Tongue (tissue), 2 donors: Measurements from ENCODE around the gene GTF2IRD1. TPM values are rescaled to one million over a fixed set of nuclear protein-coding genes. Genes with fewer than 3 reads are reported as not detected.
A peak's percentile ranks its signal among the peaks of the same experiment; 100 is the strongest.
"Not testable (repeated sequence)": the region's sequence is repeated elsewhere in the genome, so short reads cannot be mapped to it uniquely, and the experiment has no call there.

Experiments
- DNase-seq: peaks from one replicate; pipeline ENCODE4 v3.0.0-alpha.2; 2015
- total RNA-seq: library from RNA; depleted of rRNA; stranded (reverse); fragments of >200 nt; gene quantifications from one replicate; pipeline ENCODE4 v1.2.3, GENCODE V29; 2014

The GTF2IRD1 gene
- total RNA-seq, 1 donor from 2014 or later, result 32.6 TPM

DNA sequence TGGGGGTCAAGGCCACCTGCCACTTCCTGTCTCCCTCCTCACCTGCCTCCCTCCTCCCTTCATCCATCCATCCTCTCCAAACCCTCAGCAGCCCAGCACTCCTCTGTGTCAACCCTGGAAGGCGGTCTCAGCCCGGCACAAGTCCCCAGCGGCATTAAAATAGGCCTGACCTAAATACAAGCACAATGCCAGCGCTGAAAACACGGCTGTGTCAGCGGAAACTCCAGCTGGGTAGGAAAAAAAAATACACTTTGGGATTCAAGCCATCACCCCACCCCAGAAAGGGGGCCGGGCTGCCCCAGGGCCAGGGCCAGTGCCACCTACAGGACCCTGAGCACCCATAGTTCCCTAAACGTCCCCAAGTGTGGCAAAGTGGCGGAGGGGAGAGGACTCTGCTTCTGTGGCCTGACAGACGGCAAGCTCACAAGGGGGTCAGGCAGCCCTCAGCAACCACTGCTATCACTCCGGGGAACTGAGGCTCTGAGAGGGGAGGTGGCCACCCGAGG is 22.7 kb upstream of the GTF2IRD1 start:
- DNase-seq, result peak; percentile 43

DNA sequence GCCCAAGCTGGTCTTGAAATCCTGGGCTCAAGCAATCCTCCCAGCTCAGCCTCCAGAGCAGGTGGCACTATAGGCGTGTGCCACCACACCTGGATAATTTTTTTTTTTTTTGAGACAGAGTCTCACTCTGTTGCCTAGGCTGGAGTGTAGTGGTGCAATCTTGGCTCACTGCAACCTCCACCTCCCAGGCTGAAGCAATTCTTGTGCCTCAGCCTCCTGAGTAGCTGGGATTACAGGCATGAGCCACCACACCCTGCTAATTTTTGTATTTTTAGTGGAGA is 16.5 kb upstream of the GTF2IRD1 start:
- DNase-seq, result not testable (repeated sequence)

GRCh38 chr7:74438327-74438726 is 15.4 kb upstream of the GTF2IRD1 start:
- DNase-seq, result no peak

DNA sequence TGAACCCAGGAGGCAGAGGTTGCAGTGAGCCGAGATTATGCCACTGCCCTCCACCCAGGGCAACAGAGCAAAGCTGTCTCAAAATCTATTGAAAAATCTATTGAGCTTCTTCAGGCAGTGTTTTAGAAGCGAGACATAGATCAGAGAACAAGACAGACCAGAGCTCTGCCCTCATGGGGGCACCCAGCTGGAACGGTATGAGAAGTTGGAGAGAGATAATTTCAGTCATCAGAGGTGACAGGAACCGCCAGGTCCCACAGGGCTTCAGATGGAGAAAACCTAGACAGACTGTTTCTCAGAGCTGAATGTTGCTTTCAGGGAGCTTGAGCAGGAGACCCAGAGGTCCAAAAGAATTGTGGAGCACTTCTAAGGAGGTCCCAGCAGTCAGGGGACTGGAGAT is 14.2 kb upstream of the GTF2IRD1 start:
- DNase-seq, result no peak

DNA sequence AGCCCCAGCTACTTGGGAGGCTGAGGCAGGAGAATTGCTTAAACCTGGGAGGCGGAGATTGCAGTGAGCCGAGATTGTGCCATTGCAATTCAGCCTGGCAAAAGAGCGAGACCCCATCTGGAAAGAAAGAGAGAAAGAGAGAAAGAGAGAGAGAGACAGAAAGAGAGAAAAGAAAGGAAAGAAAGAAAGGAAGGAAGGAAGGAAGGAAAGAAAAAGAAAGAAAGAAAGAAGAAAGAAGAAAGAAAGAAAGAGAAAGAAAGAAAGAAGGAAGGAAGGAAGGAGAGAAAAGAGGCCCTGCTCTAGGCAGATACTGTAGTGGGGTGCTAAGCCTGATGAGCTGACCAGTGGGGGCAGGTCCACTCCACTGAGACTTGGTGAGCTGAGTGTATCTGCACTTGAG is 13.6 kb upstream of the GTF2IRD1 start:
- DNase-seq, result not testable (repeated sequence)

DNA sequence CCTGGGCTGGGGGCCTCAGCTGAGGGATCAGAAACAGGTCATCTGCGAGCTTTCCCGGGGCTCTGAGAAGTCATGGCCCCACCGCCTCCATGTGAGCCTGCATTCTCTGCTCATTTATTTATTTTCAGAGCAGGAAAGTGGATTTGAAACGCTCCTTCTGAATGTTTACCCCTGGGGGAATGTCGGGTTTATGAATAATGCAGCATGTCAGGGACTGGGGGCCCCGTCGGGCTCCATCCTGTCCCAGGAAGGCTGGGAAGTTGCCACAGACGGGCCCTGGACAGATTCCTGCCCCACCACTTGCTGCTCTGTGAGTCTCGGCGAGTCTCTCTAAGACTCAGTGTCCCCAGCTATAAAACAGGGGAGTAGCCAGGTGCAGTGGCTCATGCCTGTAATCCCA is 11.9 kb upstream of the GTF2IRD1 start:
- DNase-seq, result no peak

- DNase-seq, result peak; percentile 65
These were observed 10.0 kb upstream of the GTF2IRD1 start for GRCh38 chr7:74443543-74444247.

DNA sequence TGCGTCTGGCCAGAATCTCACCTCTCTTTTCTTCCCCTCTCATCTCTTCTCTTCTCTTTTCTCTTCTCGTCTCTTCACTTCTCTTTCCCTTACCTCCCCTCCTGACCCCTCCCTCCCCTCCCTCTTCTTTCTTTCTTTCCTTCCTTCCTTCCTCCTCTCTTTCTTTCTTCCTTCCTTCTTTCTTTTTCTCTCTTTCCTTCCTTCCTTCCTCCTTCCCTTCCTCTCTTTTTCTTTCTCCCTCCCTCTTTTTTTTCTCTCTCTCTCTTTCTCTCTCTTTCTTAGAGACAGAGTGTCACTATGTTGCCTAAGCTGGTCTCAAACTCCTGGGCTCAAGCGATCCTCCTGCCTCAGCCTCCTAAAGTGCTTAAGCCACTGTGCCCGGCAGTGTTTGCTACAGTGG is 4.6 kb upstream of the GTF2IRD1 start:
- DNase-seq, result no peak

GRCh38 chr7:74449809-74450397 is 3.8 kb upstream of the GTF2IRD1 start:
- peak; percentile 70 for DNase-seq

- no peak for DNase-seq
These were observed 871 bp upstream of the GTF2IRD1 start for GRCh38 chr7:74452748-74453321.

DNA sequence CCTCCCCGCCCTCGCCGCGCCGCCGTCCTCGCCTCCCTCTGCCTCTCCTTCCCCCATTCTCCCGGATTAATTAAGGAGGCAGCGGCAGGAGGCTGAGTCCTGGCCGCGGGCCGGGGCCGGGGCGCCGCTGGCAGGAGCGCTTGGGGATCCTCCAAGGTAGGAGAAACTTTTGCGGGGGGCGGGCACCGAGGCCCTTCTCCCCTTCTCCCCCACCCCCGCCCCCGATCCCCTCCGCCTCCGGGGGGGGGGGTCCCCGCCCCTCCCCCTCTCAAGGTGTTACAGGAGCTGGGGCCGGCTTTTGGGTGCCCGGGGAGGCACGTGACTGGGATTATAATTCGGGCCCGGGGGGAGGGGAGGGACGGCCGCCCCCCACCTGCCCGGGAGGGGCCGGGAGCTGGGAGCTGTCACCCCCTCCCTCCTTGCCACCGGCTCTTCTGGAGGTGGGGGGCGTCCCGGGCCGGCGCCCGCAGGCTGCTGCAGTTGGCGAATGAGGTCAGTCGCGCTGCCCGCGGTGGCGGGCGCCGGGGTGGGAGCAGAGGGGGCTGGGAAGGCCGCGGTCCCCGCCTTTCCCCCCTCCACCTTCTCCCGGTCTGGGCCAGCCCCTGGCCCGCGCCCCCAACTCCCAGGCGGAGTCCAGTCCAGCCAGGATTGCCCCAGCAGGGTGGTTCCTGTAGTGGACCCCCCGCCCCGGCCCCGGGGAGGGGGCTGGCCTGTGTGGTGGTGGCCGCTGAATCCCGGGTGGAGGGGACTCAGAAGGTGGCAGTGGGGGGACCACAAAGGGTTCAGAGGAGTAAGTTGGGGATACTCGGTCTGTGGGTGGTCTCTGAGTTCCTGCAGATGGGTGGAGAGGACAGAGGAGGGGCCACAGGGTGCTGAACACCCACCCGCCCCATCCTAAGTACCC is 567 bp downstream of the GTF2IRD1 start:
- DNase-seq, result peak; percentile 65

DNA sequence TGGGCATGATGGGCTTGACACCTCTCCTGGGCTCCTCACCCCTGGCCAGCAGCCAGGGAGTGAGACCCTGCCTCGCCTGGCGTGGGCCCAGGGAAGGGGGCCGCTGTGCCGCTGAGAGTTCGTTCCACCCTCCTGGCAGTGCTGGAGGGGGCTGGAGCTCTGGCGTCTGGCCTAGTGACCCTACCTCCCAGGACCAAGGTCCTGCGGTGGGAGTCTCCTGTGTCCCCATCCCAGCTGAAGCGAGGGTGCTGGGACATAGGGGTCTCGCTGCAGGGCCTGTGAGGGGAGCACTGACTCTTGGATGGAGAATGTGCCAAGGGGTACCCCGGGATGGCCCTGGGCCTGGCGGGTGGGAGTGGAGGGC is 1.2 kb downstream of the GTF2IRD1 start:
- DNase-seq, result peak; percentile 54

GRCh38 chr7:74455291-74455804 is 1.6 kb downstream of the GTF2IRD1 start:
- DNase-seq, result no peak

GRCh38 chr7:74455928-74456327 is 2.2 kb downstream of the GTF2IRD1 start:
- DNase-seq, result no peak

- no peak for DNase-seq
These were observed 3.3 kb downstream of the GTF2IRD1 start for GRCh38 chr7:74457007-74457406.

DNA sequence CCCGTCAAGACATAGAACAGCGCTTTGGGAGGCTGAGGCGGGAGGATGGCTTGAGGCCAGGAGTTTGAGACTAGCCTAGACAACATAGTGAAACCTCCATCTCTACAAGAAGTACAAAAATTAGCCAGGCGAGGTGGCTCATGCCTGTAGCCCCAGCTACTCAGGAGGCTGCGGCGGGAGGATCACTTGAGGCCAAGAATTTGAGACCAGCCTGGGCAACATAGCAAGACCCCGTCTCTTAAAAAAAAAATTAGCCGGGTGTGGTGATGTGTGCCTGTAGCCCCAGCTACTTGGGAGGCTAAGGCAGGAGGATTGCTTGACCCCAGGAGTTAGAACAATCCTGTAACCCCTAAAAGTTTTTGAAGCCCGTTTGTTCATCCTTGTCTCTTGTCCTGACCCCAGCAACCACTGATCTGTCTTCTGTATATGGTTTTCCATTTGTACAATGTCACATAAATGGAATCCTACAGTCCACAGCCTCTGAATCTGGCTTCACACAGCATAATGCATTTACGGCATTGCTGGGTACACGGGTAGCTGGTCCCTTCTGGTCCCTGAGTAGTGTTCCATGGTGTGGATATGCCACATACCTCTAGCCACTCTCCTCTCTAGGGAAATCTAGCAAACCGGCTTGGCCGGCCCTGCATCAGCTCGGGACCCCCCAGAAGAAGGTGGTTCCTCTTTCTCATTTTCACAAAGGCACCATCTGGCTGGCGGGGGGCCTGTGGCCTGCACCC is 8.4 kb downstream of the GTF2IRD1 start:
- no peak for DNase-seq

- DNase-seq, result no peak
These were observed 9.0 kb downstream of the GTF2IRD1 start for GRCh38 chr7:74462707-74463100.

DNA sequence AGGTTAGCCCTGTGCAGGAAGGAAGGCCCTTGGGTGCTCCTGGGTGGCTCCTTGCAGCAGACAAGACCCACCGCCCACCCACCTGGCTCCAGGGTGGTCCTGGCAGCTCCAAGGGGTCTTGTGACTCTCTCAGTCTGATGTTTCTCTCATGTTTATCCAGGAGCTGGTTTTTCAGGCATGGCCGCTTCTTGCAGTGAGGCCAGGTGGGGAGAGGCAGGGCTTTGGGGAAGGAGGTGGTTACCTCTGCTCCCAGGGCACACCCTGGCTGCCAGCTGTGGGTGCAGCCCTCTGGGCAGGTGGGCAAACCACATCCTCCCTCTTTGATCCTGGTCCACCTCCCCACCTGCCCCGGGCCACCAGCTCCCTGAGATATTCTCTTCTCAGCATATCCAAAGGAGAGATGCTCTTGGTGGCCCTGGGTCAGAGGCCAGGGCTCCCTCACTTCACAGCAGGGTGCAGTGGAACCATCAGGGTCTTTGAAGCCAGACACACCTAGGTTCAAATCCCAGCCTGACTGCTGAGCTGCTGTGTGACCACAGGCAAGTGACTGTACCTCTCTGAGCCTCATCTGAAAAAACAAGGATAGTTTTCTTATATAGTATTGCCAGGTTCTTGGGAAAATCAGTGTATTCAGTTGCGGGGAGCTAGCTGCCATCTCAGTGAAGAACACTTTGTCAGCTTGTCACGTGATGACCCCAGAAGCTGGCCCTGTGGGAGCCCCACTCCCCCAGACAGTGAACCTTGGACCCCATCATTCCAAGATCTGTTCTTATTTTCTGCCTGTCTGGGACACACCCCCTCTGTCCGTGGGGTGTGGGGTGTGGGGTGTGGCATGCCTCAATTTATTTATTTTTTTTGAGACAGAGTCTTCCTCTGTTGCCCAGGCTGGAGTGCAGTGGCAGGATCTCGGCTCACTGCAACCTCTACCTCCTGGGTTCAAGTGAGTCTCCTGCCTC is 11.5 kb downstream of the GTF2IRD1 start:
- DNase-seq, result peak; percentile 83

DNA sequence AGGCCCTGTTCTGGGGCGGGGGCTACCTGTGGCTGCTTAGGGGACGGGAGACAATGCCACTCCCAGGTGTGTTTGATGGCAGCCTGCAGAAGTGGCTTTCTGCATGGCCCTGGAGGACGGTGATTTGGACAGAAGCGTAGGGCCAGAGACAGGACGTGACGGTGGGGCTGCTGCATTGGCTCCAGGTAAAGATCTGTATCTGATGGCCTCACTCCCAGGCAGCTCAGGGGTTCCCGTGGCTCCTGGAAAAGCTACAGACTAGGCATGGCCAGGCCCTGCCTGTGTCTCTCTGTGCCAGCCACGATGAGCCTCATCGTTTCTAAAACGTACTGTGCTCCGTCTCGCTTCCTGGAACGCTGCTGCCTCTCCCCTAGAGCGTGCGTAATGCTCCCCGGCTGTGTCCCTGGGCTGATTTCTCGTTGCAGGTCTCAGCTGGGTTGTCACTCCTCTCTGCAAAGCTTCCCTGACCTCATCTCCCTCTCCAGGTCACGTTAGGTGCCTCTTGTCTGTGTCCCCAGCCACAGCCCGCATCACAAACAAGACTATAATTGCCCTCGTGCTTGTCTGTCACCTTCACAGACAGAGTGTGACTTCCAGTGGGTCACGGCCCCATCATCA is 12.6 kb downstream of the GTF2IRD1 start:
- peak; percentile 62 for DNase-seq

DNA sequence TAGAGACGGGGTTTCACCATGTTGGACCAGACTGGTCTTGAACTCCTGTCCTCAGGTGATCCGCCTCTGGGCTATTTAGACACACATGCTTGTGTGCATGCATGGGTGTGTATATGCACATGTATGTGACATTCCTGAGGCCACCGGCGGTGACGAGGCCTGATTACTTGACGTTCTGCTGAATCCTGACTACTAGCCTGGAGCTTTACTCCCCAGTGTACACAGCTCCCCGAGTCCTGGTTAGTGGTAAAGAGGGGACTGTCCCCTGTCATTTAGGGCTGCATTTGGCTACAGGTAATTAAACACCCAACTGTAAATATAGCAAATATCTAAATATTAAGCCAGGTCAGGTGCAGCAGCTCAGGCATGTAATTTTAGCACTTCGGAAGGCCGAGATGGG is 14.2 kb downstream of the GTF2IRD1 start:
- DNase-seq, result no peak
